GM18502 (cell line): ENCODE data around the gene CAPN2.
"Not testable (repeated sequence)": the region's sequence is repeated elsewhere in the genome, so short reads cannot be mapped to it uniquely, and the experiment has no call there.

Source experiments
- ATAC-seq: cut with Tn5 transposase; IDR thresholded peaks from one replicate; pipeline ENCODE4 v1.9.1; 2021; ENCODE audit warnings: mild to moderate bottlenecking; ENCODE audit not compliant: unreplicated experiment, poor library complexity

The CAPN2 gene

DNA sequence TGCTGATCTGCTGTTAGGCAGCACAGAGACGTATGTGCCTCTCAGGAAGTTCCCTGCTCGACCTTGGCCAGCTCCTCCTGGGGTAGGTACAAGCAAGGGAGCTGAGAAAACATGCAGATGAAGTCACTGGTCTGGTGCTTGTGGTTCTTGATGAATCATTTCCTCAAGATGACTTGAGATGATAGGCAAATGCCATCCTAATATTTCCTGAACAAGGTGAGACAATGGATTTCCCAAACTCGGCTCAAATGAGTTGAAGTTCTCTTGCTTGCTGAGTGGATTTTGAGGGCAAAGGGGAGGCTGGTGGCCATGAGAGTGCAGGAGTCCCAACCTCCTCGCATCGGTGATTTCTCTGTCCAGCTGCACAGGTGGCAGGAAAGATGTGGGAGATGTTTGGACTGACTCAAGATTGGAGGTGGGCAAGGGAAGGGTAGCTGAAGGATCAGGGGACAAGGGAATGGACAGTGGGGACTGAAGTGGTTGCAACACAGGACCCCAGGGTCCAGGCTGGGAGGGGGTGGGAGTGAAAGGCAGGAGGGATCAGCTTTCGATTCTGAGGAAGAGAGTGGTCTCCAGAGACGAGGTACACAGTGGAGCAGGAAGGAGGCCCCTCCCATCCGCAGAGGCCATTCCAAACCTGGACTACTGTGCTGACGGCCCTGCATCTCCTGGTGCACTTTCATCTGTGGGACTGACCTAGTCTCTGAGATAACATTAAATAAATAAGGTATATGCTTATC lies 63.9 kb downstream of the CAPN2 start:
- ATAC-seq: peak; percentile 50

DNA sequence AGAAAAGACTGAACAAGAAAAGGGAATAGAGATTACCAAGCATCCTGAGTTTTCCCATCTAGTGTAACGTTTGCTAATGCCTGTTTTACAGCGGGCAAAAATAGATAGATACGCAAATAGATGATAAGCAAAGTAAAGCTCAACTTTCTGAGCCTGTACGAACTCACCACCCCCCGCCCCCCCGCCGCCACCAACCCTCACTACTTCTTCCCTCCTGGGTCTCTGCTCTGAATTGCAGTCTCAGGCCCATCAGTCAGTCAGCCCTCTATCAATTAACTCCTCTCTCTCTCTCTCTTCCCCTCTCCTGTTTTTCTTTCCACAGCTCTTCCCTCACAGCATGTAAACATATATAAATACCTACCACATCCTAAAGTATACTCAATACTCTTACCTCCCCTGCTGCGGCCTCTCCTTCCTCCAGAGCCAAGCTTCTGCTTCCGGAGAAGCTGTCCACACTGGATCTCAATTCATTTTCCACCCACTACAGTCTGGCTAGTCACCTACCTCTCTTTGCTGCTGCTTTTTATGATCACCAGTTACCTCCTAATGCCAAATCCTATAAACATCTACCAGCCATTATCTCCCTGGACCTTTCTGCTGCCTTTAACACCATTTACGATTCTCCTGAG lies 64.6 kb downstream of the CAPN2 start:
- ATAC-seq: no peak

DNA sequence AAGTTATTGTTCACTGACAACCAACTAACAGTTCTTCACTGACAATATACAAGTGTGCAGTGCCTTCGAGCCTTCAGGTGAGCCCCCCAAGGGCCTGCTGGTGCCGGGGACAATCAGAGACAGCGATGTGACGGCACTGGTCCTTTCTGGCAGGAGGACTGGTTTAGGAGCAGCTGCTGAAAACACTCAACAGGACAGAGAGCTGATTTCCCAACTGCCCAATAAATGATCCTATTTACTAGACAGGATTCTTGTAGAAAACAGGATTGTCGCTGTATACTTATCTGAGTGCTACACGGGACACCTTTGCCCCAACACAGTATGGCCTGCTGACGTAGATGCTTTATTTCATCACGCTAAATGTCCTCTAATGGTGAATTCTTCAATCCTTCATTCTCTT lies 68.0 kb downstream of the CAPN2 start:
- no peak for ATAC-seq

DNA sequence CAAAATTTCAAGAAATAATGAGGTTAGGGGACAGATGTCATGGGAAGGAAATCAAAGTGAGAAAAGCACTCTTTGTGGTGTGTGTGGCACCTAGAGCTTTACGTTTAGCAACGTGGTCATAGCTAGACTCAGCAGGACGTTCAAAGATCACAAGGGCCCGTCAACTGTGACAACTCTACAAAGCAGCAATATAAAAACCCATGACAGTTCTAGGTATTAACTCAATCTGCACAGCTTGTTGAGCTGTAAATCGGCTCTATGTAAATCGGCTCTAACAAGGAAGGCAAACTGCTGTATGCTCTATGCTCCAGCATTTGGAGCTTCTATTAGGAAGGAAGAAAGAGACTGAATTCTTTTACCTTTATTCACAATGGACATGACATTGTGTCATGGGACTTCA lies 68.6 kb downstream of the CAPN2 start:
- no peak for ATAC-seq

DNA sequence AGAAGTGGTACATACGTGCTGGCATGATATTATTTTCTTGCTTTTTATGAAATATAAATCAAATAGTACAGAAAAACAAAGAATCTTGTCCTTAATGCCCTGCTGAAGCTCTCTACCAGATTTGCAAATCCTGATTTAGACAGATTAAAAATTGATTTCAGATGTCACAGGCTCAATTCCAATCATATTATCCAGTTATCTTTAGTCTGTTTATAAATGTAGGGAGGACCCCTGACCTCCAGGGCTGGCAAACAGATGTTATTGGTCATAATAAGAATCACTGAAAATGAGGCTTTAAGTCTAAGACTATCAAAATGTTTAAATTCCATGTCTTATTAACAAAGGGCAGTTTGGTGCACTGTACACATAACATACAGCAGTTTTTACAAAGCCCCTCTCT lies 71.3 kb downstream of the CAPN2 start:
- ATAC-seq: no peak

DNA sequence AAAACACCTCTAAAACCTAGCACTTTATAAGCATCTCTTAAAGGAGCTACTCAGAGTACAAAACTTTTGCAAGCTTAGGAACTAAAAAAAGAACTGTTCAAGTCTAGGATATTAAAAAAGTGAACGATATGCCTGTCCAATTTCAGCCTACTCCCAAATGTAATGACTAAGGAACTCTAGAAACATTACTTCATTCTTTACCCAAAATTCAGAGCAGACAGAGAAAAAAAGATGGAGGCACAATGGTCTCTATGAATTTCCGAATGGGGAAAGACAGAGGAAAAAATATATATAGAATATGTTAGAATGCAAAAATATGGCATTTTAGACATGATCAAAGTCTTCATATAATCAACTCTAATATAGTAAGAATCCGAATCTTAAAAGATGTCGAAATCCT lies 72.2 kb downstream of the CAPN2 start:
- no peak for ATAC-seq

DNA sequence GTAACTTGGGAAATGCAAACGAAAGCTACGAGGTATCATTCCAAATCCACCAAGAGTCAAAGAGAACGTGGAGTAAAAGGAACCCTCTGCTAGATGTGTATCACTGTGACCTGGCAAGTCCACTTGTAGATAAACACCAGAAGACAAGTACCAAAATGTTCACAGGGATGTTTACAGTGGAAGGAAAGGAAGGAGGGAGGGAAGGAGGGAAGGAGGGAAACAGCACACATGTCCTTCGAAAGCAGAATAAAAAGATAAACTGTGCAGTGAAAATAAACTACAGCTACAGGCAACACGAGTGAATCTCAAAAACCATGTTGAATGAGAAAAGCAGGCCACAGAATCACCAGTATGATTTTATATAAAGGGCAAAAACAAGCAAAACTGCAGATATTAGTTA lies 73.5 kb downstream of the CAPN2 start:
- no peak for ATAC-seq

DNA sequence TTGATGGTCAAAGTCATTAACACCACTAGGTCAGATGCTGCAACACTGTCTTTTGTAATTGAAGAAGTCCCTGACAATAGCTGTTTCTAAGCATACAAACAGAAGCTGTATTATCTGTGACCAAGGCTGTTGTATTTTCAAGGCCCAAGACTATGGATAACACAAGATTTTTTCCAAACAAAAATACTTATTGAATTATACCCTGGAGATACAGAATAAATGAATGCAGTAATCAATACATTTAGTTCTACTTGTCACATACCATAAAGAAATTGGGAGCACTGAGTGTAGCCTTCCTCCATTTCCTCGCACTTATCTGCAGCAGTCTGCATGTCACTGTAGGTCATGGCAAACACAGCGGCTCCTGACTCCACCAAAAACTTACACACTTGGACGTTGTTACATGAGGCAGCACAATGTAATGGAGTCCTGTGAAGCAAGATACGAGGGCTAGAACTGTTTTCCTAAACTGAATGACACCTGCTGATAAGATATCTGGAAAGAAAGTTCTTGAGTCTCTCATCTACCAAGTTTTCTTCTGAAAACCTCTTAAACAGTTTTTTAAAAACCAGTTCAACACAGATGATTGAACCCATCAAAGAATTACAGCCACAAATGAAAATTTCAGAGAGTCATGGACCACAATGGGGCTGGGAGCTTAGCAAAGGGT lies 76.5 kb downstream of the CAPN2 start:
- ATAC-seq: no peak

DNA sequence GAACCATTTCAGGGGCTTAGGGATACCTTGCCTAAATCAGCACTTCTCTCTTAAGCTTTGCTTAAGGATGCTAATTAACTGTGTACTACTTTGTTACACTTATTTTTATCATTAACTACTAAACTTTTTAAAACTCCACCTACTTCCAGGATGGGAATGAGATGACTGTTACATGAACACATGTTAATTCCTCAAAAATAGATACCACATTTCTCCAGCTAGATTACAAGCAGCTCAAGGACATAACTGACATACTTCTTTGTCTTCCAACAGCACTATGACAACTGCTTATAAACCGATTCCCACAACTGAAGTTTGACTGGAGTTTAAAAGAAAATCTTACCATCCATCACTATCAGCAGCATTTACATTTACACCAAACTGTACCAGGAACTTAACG lies 79.7 kb downstream of the CAPN2 start:
- no peak for ATAC-seq

DNA sequence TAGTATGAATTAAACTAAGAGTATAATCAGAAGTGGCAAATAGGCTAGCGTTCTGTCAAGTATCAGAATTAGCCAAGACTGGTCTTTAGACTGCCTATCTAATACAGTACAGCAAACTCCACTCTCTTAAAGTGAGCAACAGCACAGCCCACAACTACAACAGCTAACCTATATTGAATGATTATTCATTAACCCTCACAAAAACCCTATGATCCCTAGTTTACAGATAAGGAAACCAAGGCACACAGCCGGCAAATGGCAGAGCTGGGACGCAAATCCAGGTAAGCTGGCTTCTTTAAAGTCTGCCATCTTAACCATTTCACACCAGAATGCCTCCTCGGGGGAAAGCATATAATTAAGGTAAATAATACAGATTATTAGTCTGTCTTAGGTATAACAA lies 81.4 kb downstream of the CAPN2 start:
- ATAC-seq: no peak

DNA sequence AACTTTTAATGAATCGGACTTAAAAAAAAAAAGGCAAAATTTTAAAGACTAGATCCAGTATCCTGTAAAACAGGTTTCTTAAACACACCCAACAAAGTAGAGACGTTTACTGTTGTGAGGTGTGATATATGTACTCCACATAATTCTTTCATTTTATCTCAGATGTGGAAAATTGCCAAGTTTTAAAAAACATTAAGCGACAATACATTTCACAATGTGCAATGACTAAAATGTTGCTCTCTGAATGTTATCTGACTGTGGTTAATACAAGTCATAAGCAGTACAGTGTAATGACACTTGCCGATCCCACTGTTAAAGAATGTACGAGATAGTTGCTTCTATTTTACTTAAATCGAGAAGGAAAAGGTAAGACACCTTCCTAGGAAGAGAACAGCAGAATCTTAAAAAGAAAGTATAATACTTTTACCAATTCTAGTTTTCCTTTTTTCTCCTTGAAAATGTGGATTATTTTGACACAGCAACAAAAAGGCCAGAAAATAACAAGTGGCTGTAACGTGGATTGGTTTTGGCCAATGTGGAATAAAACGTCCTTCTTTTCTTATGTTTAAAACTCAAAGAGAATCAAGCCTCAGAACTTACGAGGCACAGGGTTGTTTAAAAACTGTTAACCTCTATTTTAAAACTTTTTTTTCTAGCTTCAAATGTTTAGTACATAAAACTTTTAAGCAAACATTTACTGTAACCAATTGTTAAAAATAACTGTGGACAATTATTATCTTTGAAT lies 82.0 kb downstream of the CAPN2 start:
- no peak for ATAC-seq

DNA sequence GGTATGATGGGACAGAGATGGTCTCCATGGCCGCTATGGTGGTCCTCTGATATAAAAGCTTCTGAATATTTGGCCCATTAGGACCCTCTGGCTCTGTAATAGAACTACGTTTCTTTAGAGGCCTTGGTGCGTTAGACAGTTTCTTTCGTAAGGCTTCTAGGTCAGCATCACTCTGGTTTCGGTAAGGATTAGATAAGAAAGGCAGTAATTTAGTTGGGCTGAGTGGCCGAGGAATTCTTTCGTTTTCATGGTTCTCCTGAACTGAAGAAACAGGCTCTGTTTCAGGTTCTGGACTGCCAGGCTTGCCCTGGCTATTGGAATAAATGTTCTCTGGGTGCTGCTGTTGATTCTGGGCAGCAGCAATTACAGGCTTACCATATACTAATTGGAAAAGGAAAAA lies 83.9 kb downstream of the CAPN2 start:
- ATAC-seq: no peak

DNA sequence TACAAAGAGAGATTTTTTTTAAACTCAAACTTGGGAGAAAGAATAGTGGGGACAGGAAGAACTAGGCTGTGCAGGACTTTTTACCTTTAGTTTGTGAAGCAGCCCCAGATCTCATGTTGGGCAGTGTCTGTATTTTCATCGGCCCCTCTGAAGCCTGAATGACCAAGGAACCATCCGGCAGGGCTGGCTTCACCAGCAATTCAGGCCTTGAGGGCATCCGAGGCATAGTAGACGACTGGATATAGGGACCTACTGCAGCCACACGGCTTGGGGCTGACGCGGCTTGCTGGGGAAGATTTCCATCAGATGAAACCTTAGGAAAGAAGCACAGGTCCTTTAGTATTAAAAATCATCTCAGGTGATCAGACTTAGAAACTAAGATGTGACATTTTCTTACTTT lies 89.7 kb downstream of the CAPN2 start:
- ATAC-seq: no peak

DNA sequence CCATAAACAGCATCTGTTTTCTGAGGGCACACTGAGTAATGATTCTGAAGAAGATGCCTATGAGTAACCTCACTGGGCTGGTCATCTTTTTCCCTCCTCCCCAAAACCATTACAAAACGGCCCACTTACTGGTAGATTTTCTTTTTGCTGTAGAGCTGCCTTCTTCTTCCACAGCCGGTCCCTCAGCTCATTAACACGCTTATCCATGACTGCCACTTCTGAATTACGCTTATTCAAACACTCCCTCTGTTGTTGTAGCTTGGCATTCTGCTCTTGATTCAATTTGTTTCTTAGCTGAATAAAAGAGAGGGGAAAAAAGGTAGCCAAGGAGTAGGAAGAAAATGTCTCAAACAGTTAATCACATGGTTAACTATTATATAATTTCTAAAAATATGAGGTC lies 90.3 kb downstream of the CAPN2 start:
- ATAC-seq: no peak

DNA sequence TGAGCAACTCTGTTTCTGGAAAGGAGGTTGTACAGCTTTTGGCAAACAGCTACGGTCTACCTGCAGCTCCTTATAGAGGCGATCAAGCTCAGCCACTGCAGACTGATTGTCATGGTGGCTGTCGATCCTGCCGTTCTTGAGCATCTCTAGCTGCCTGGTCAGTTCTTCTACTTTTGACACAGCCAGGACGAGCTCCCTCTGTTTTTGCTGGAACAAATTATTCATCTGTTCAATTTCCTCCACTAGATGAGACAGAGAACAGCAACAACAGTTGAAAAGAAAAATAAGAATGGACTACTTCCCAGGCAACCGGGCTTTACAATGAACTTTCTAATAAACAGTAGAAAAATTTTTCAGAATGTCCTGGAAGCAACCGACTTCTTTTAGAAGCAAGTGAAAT lies 90.9 kb downstream of the CAPN2 start:
- no peak for ATAC-seq

DNA sequence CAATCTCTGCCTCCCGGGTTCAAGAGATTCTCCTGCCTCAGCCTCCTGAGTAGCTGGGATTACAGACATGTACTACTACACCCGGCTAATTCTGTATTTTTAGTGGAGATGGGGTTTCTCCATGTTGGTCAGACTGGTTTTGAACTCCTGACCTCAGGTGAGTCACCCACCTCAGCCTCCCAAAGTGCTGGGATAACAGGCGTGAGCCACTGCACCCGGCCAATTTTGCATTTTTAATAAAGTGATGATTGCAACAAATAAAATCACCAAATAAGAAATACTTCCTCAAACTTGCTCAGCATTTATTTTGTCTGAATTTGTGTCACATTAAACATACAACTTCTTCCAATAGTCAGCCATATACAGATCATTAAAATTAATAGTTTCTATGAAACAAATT lies 97.6 kb downstream of the CAPN2 start:
- ATAC-seq: not testable (repeated sequence)

DNA sequence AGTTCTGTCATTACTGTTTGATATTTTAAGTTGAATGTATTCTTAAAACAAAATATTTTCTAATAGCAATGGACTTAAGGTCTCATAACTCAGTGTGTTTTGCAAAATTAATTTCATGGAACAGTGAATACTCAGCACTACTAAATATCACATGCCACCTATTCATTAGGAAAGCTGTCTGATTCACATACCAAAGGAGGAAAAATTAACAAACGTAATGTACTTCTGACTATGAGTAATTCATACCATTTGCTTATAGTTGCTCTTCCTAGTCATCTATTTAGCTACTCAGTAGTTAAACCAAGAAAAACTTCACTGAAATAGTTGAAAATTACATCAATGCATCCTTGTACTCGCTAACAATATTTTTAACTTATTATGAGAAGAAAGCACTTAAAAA lies 98.2 kb downstream of the CAPN2 start:
- no peak for ATAC-seq

DNA sequence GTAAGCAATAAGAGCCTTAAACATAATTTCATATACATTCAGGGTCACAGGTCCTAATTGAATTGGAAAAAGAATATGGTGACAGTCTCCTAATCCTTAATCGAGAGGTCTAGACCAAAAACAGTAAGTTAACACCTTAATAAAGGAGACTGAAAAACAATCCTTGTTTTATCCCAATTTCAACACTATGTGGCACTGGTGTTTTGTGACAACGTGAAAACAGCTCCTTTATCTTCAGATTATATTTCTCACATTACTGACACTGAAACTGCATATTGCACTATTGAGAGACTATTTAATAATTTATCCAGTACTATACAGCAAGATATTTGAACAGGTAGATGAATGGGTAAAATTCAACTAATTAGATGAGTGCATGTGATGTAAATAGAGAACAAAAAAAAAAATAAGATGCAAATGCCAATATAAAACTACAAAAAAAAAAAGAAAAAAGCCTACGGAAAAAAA lies 99.3 kb downstream of the CAPN2 start:
- no peak for ATAC-seq

DNA sequence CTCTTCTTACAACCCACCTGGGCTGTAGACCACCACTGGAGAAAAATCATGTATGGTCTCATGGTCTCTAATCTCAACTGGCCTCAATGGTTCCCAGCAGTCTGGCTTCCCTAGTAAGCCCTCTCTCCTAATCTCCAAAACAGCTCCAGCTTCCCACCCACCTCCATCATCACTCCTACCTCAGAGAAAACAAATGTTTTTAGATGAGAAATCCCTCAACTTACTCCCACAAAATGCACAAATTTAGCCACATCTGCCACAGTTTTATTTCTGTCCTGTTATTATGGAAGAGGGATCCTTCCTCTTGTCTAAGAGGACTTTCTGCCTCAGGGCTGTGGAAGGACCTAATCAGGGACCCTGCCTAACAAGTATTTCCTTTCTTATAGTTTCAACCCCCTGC lies 101.3 kb downstream of the CAPN2 start:
- ATAC-seq: no peak

DNA sequence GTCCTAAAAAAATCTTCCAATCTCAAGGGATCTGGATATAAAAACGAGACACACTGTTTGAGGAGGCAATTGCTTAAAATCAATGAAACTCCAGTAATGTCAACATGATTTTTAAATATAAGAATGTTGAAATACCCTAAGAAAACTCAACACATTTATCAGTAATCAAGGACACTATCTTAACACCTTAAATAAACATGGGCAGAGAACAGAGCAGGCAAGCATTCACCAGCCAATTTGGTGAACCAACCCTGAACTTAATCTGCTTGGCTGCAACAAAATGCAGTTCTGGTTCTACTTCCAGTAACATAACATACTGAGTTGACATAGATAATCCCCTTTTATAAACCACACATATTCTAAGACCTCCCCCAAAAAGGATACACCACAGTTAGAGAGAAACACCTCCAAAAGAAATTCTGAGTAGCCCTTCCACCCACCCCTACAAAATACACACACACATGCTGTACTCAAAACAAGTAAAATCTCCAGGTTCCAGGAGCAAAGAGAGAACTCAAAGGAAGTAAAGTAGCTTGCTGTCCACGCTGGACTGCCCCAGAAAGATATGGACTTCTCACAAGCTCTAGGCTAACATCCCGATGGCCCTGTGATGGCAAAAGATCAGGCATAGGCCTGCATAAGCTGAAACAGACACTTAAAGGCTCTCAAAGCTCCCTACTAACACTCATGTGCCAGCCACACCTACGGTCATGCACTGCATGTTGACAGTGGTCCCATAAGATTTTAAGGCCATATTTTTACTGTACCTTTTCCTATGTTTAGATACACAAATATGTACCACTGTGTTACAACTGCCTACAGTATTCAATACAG lies 102.9 kb downstream of the CAPN2 start:
- ATAC-seq: no peak
